Esophagus muscularis mucosa (tissue), 3 donors: ENCODE results near the gene RTTN.

Experiments used
- CTCF ChIP-seq, 3 experiments: fragments of 200-600 bp in 2 of 3; fragments of 450-650 bp in 1 of 3; sonication (generic) in 2 of 3; IDR thresholded peaks; one replicate each; pipeline ENCODE4 v1.5.1; 2017 to 2019; ENCODE audit warnings: antibody characterized with exemption in 3 of 3, mild to moderate bottlenecking in 2 of 3, moderate library complexity in 1 of 3
- POLR2A ChIP-seq: fragments of 450-650 bp; IDR thresholded peaks from one replicate; pipeline ENCODE4 v1.6.1; 2017; ENCODE audit warnings: antibody characterized with exemption, moderate library complexity, mild to moderate bottlenecking, low read depth
- POLR2AphosphoS5 ChIP-seq, 2 donors: sonication (generic); formaldehyde crosslinking; IDR thresholded peaks; one replicate each; pipeline ENCODE4 v1.6.1; 2017; ENCODE audit warnings: antibody characterized with exemption in 2 of 2

GRCh38 chr18:69969491-69969890 lies 236.0 kb downstream of the RTTN start:
- no peak for TF ChIP-seq CTCF (IDR thresholded peaks at IDR 0.05)
- TF ChIP-seq POLR2A = no peak
- TF ChIP-seq POLR2AphosphoS5 (IDR thresholded peaks at IDR 0.05) = no peak
